Endothelial cell of umbilical vein (primary cell): ENCODE data around the gene PSMB8. TPM values are rescaled to one million over a fixed set of nuclear protein-coding genes. Genes with fewer than 3 reads are reported as not detected.

Experiments
- BruUV-seq: library from RNA; stranded (reverse); fragments of 400-500 nt; replicated peaks from 2 replicates; lab custom pipeline; 2021; lab: Mats Ljungman, UMichigan
- CTCF ChIA-PET: fragments of 300-600, 350-600 bp; sonication (Branson Sonifier 250); formaldehyde crosslinking; loops from one replicate; lab custom pipeline; 2021; ENCODE audit warnings: antibody characterized with exemption, inconsistent platforms; lab: Charles Lee
- POLR2A ChIA-PET: fragments of 300-600, 350-600 bp; sonication (Branson Sonifier 250); formaldehyde crosslinking; loops from one replicate; lab custom pipeline; 2021; ENCODE audit warnings: antibody characterized with exemption, inconsistent platforms; lab: Charles Lee
- DNase-seq: peaks from one replicate; pipeline ENCODE4 v3.0.0-alpha.2; 2011; ENCODE audit warnings: low read depth, low spot score
- FAIRE-seq: peaks from 2 replicates; lab custom pipeline; 2011; peaks lifted over from hg19 to GRCh38; lab: Jason Lieb, UNC
- H2AFZ ChIP-seq: 2 replicates; pipeline ENCODE4 v1.6.0; 2012; ENCODE audit warnings: low read depth, low read length, control low read depth, inconsistent platforms
- H3K27ac ChIP-seq: 2 replicates; pipeline ENCODE4 v1.5.1; 2011; ENCODE audit warnings: low read depth, mild to moderate bottlenecking, control low read depth, low read length, moderate library complexity; ENCODE audit not compliant: insufficient read depth
- H3K27me3 ChIP-seq, 2 experiments: 2 replicates each; pipeline versions ENCODE4 v1.6.0 to v1.6.1; 2011; ENCODE audit warnings: low read length in 2 of 2, mixed read lengths in 1 of 2; ENCODE audit not compliant: control insufficient read depth in 2 of 2, insufficient read depth in 2 of 2
- H3K36me3 ChIP-seq, 2 experiments: 2 replicates in 1 of 2; 3 replicates in 1 of 2; pipeline ENCODE4 v1.5.1; 2011; ENCODE audit warnings: low read length in 2 of 2, mild to moderate bottlenecking in 1 of 2, moderate library complexity in 1 of 2; ENCODE audit not compliant: control insufficient read depth in 2 of 2, insufficient read depth in 2 of 2; ENCODE audit errors: extremely low read depth in 1 of 2
- H3K4me1 ChIP-seq: 3 replicates; pipeline ENCODE4 v1.5.1; 2011; ENCODE audit warnings: mild to moderate bottlenecking, low read length; ENCODE audit not compliant: control insufficient read depth, insufficient read depth; ENCODE audit errors: extremely low read depth
- H3K4me2 ChIP-seq: 2 replicates; pipeline ENCODE4 v1.6.1; 2011; ENCODE audit warnings: low read length, control low read depth, mixed read lengths; ENCODE audit not compliant: insufficient read depth
- H3K4me3 ChIP-seq, 3 experiments: fragments of 200-600 bp in 1 of 3; sonication (generic), shearing (Covaris generic) in 1 of 3; replicated peaks in 1 of 3; 2 replicates each; pipeline ENCODE4 v1.5.1; 2011 to 2016; ENCODE audit warnings: control low read depth in 3 of 3, low read length in 3 of 3, mild to moderate bottlenecking in 2 of 3, inconsistent platforms in 1 of 3, low read depth in 1 of 3, moderate library complexity in 1 of 3; ENCODE audit not compliant: insufficient read depth in 1 of 3
- H3K79me2 ChIP-seq: 2 replicates; pipeline ENCODE4 v1.6.0; 2012; ENCODE audit warnings: low read length, inconsistent platforms; ENCODE audit not compliant: control insufficient read depth, insufficient read depth
- H3K9ac ChIP-seq: replicated peaks from 2 replicates; pipeline ENCODE3; 2011; ENCODE audit warnings: low read length, control low read depth; ENCODE audit not compliant: insufficient read depth; ENCODE audit errors: extremely low read depth
- H3K9me1 ChIP-seq: replicated peaks from 3 replicates; pipeline ENCODE4 v1.6.0; 2011; ENCODE audit warnings: mild to moderate bottlenecking, low read length; ENCODE audit not compliant: control insufficient read depth, insufficient read depth; ENCODE audit errors: extremely low read depth
- H3K9me3 ChIP-seq: replicated peaks from 2 replicates; pipeline ENCODE4 v1.5.1; 2012; ENCODE audit warnings: low read length, inconsistent platforms; ENCODE audit not compliant: control insufficient read depth, insufficient read depth
- H4K20me1 ChIP-seq: replicated peaks from 2 replicates; pipeline ENCODE3; 2011; ENCODE audit warnings: mild to moderate bottlenecking, low read length; ENCODE audit not compliant: control insufficient read depth, insufficient read depth; ENCODE audit errors: extremely low read depth
- CTCF ChIP-seq, 2 donors: IDR thresholded peaks; 1 replicate in 1 of 2; 2 replicates in 1 of 2; pipeline ENCODE4 v1.5.1; 2011; ENCODE audit warnings: low read length in 2 of 2, mild to moderate bottlenecking in 2 of 2, moderate library complexity in 2 of 2, control low read depth in 1 of 2, inconsistent platforms in 1 of 2, low read depth in 1 of 2; ENCODE audit not compliant: insufficient read depth in 1 of 2; ENCODE audit errors: extremely low read depth in 1 of 2
- EZH2 ChIP-seq: IDR thresholded peaks from 2 replicates; pipeline ENCODE4 v1.6.1; 2012; ENCODE audit warnings: borderline replicate concordance, low read depth, mild to moderate bottlenecking, moderate library complexity, low read length, inconsistent platforms; ENCODE audit not compliant: severe bottlenecking
- FOS ChIP-seq: IDR thresholded peaks from 2 replicates; pipeline ENCODE4 v1.6.1; 2011; ENCODE audit warnings: mild to moderate bottlenecking, low read length, moderate library complexity, borderline replicate concordance; ENCODE audit not compliant: insufficient read depth
- GATA2 ChIP-seq: IDR thresholded peaks from 2 replicates; pipeline ENCODE4 v1.7.0; 2011; ENCODE audit warnings: low read depth, mild to moderate bottlenecking, moderate library complexity, mixed read lengths, low read length; ENCODE audit not compliant: insufficient read length, insufficient read depth
- JUN ChIP-seq: IDR thresholded peaks from 2 replicates; pipeline ENCODE4 v1.6.1; 2011; ENCODE audit warnings: borderline replicate concordance, low read depth; ENCODE audit not compliant: insufficient read length, insufficient read depth
- MAX ChIP-seq: IDR thresholded peaks from 2 replicates; pipeline ENCODE4 v1.6.1; 2011; ENCODE audit not compliant: insufficient read depth, insufficient read length
- MYC ChIP-seq: IDR thresholded peaks from one replicate; pipeline ENCODE4 v1.6.1; 2011; ENCODE audit warnings: mild to moderate bottlenecking, low read depth, low read length
- POLR2A ChIP-seq: IDR thresholded peaks from 2 replicates; pipeline ENCODE4 v1.6.1; 2012; ENCODE audit warnings: low read depth, mild to moderate bottlenecking, control low read depth, low read length
- POLR2AphosphoS5 ChIP-seq: IDR thresholded peaks from 2 replicates; pipeline ENCODE4 v1.6.1; 2012; ENCODE audit warnings: low read depth, mild to moderate bottlenecking, control low read depth, low read length, moderate library complexity; ENCODE audit not compliant: insufficient read depth
- dilution Hi-C: fragments of 300-500 bp; cut with MboI; formaldehyde crosslinking; loops from one replicate; pipeline ENCODE4 v1.15.0; 2019; ENCODE audit warnings: low sequenced_read_pairs; ENCODE audit not compliant: extremely low pct_ligation_motif_present
- intact Hi-C: fragments of 100-400 bp; cut with micrococcal nuclease; formaldehyde crosslinking; loops from one replicate; pipeline ENCODE4 v1.10.0; 2022
- polyA plus RNA-seq, 4 experiments: library from polyadenylated mRNA; depleted of rRNA in 3 of 4; stranded (reverse) in 3 of 4; unstranded in 1 of 4; fragments of >200 nt; gene quantifications; 2 replicates each; pipeline versions ENCODE4 v1.2.1 to v1.2.3, GENCODE V29; 2011 to 2012; ENCODE audit warnings: missing spikeins in 1 of 4
- total RNA-seq: library from RNA; stranded (reverse); gene quantifications from 2 replicates; pipeline ENCODE4 v1.2.3, GENCODE V29; 2021

Gene PSMB8
- total and polyA plus RNA-seq, 2 donors (not counting 3 experiments of a cell fraction or from before 2014, with no cell fraction given): 40.1 to 49.4 TPM

- Histone ChIP-seq H3K9me3 (no peaks in the 10 kb centered on the region), H2AFZ (no peak overlapping the region), H3K27me3 (no peaks in the 10 kb centered on the region), H3K4me3 (no peak overlapping the region), H3K27ac (no peak overlapping the region), H3K79me2 (no peaks in the 10 kb centered on the region), H3K9me1 (no peaks in the 10 kb centered on the region), H4K20me1 (no peaks in the 10 kb centered on the region), H3K9ac (no peak overlapping the region), H3K36me3 (peaks cover 2 to 8% of the 10 kb centered on the region in 2 experiments), H3K4me1 (no peaks in the 10 kb centered on the region), H3K4me2 (no peak overlapping the region)
- TF ChIP-seq MYC (no peak), JUN (no peak), MAX (no peak), POLR2A (no peak), POLR2AphosphoS5 (no peak), FOS (no peak), EZH2 (no peak), CTCF (IDR thresholded peaks at IDR 0.05; ENCODE audit: extremely low read depth in 1 of 2, insufficient read depth in 1 of 2, low read depth in 1 of 2, low read length in 2 of 2) (no peak), GATA2 (no peak)
- FAIRE-seq (no peak), DNase-seq (no peak)
- intact Hi-C loops: no loop called here
- CTCF ChIA-PET: interaction anchor here (1.4 to 6.7 kb wide), 6 partner anchors 11 to 158 kb away, joined by 3 to 188 read pairs (median 24); partner anchors contain the start of genes PSMB9, TAP1 and TAP2
- BruUV-seq: no TSS peak
- POLR2A ChIA-PET: no interaction called here
- dilution Hi-C loops: no loop called here
These were observed 16.8 kb downstream of the PSMB8 start for GRCh38 chr6:32827025-32827424.
